A549 (cell line): ENCODE data around the gene C2orf68.

Experiments used
- CTCF ChIP-seq: fragments of >200 bp; sonication (Bioruptor Twin); formaldehyde crosslinking; IDR thresholded peaks from 3 replicates; pipeline ENCODE4 v1.5.1; 2016
- PBX3 ChIP-seq: IDR thresholded peaks from 2 replicates; pipeline ENCODE4 v1.6.1; 2012
- POLR2A ChIP-seq: IDR thresholded peaks from 2 replicates; pipeline ENCODE4 v1.6.1; 2012; ENCODE audit warnings: mild to moderate bottlenecking, low read length
- SREBF2 ChIP-seq: fragments of 450-650 bp; IDR thresholded peaks from 2 replicates; pipeline ENCODE4 v1.6.1; 2014; ENCODE audit warnings: mild to moderate bottlenecking, moderate library complexity
- ZSCAN20 ChIP-seq: fragments of 250-450 bp; sonication (Bioruptor Pico); IDR thresholded peaks from 2 replicates; pipeline ENCODE4 v1.8.0; 2022; ENCODE audit warnings: mild to moderate bottlenecking, moderate library complexity

- TF ChIP-seq CTCF (no peak), POLR2A (no peak), ZSCAN20 (CRISPR knock-in tag) (no peak), PBX3 (no peak), SREBF2 (no peak)
Measured at GRCh38 chr2:85596486-85597143, 15.3 kb downstream of the C2orf68 start.
